AG10803 (cell line): ENCODE measurements around the gene GGCX.
"Not testable (repeated sequence)": the region's sequence is repeated elsewhere in the genome, so short reads cannot be mapped to it uniquely, and the experiment has no call there.

ENCODE experiments used
- DNase-seq: peaks from one replicate; pipeline ENCODE4 v3.0.0; 2010; ENCODE audit warnings: low read depth
- H3K4me3 ChIP-seq: 2 replicates; pipeline ENCODE4 v1.5.1; 2011; ENCODE audit warnings: mild to moderate bottlenecking, low read length, control low read depth
- TF ChIP-seq, protein P1 (sequence below): conservative IDR thresholded peaks from 2 replicates; pipeline ENCODE4 v1.5.1; 2011; ENCODE audit warnings: mild to moderate bottlenecking, low read length, control low read depth, inconsistent platforms

GGCX gene

DNA sequence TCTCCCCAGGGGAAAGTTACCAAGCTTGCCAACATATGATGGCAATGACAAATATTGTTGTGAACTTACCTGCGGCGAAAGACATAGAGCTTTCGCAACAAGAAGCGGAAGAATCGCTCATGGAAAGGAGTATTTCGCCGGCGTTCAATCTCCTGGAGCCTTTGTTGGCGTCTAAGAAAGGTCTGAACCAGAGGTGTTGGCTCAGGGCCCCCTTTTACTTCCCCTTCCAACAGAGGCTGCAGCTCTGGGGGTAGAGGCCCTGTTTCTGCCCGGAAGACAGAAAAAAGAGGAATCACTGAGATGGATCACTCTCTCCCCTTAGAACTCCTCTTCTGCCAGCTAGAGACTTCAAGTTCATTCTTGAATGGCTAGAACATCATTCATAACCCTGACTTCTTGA lies 10.8 kb downstream of the GGCX start:
- no peak for DNase-seq
- no peak overlapping the region for H3K4me3 ChIP-seq

DNA sequence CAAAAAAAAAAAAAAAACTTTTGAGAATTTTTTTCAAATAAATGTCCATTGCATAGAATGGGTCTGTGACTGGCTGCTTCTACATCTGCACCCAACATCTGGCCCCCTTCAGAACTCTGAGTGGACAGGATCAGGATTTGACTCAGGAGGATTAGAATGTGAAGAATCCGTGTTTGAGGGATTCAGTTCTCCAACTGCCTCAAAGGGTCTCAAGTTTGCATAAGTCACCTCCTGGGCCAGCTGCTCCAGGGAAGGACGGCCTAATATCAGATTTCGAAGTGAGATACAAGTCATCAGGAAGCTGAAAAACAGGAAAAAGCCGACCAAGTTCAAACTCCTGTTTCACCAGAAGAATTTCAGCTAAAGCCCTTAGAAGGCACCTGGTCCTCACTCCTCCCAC lies 11.5 kb downstream of the GGCX start:
- no peak overlapping the region for H3K4me3 ChIP-seq
- TF ChIP-seq, protein P1, sequence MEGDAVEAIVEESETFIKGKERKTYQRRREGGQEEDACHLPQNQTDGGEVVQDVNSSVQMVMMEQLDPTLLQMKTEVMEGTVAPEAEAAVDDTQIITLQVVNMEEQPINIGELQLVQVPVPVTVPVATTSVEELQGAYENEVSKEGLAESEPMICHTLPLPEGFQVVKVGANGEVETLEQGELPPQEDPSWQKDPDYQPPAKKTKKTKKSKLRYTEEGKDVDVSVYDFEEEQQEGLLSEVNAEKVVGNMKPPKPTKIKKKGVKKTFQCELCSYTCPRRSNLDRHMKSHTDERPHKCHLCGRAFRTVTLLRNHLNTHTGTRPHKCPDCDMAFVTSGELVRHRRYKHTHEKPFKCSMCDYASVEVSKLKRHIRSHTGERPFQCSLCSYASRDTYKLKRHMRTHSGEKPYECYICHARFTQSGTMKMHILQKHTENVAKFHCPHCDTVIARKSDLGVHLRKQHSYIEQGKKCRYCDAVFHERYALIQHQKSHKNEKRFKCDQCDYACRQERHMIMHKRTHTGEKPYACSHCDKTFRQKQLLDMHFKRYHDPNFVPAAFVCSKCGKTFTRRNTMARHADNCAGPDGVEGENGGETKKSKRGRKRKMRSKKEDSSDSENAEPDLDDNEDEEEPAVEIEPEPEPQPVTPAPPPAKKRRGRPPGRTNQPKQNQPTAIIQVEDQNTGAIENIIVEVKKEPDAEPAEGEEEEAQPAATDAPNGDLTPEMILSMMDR = no peak
- peak; percentile 96 for DNase-seq

More for the DNA sequence above, 10.8 kb downstream of the GGCX start:
- TF ChIP-seq, protein P1 = no peak

DNA sequence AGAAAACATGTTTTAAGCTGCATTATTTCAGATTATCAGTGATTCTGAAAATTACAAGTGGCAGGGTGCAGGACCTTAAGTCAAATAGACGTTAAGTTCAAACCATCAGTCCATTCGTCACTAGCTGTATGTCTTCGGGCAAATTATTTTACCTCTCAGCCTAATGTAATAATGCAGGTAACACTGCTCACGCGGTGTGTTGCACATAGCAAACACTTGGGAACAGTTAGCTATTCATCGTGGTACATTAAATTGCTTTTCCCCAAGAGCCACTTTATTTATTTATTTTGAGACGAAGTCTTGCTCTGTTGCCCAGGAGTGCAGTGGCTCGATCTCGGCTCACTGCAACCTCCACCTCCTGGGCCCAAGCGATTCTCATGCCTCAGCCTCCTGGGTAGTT lies 12.2 kb downstream of the GGCX start:
- no peak overlapping the region for H3K4me3 ChIP-seq
- TF ChIP-seq, protein P1 = no peak
- no peak for DNase-seq

DNA sequence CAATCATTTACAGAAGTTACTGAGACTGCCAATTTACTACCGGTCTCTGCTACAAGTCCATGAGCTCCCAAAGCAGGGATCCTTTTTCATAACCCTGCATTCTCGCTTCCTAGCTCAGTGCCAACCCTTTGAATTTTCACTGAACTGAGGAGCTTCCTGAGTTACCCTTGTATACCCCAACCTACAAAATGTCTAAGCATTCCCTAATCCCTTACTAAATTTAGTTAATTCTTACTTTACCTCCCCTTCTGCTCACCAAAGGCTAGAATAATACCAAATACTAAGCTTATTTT lies 12.7 kb downstream of the GGCX start:
- H3K4me3 ChIP-seq = no peak overlapping the region
- TF ChIP-seq, protein P1 = no peak
- DNase-seq = no peak

DNA sequence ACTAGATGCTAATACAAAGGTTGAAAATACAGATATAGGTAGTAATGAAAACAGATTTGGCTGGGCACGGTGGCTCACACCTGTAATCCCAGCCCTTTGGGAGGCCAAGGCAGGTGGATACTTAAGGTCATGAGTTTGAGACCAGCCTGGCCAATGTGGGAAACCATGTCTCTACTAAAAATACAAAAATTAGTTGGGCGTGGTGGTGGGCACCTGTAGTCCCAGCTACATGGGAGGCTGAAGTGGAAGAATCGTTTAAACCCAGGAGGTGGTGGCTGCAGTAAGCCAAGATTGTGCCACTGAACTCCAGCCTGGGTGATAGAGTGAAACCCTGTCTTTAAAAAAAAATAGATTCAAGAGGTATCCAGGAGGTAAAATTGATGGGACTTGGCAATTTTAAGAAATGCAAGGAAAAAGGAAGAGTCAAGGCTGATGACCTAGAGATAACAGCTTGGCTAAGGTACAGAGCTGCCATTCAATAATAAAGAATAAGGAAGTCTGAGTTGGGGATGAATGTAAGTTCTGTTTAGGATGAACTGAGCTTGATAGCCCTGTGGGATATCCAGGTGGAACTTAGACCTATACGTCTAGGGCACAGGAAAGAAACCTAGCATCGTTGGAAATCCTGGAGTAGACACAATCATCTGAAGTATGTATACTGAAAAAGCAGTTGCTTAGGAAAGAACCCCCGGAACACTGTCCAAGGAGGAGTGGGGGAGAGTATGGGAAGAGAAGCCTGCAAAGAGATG lies 13.3 kb downstream of the GGCX start:
- TF ChIP-seq, protein P1 = no peak
- H3K4me3 ChIP-seq = no peak overlapping the region

DNA sequence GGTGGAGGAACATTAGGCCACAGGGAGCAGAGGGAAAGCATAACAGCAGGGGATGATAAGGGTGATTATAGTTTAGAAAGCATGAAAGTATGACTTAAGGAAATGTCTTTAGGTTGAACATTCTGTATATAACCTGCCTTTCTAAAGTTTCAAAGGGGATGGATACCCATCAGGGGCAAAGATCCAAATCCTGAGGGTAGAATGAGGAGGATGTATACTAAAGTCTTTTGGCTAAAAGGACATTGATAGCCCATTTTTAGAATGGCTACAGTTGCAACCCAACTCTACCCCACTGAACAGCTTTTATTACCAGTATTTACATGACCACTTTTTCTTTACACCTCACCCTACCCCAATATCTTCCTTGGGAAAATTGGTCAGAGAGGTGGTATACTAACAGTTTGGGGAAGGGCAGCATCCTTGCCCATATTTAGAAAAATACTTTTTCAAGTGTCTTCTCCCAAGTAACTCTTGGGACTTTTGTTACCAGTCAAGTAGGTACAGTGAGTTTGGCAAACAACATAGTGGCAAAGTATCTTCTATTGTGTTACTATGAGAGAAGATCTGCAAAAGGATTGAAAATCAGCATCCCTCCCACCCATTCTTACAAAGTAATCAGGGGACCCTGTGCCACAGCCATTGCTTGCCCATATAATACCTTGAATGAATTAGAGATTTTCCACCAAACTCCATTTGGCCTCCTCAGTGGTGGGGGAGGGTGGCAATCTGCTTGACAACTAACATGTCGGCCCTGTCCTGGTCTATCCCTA lies 14.0 kb downstream of the GGCX start:
- no peak overlapping the region for H3K4me3 ChIP-seq
- TF ChIP-seq, protein P1 = no peak
- no peak for DNase-seq

More for the DNA sequence above, 13.3 kb downstream of the GGCX start:
- peak; percentile 23 for DNase-seq

DNA sequence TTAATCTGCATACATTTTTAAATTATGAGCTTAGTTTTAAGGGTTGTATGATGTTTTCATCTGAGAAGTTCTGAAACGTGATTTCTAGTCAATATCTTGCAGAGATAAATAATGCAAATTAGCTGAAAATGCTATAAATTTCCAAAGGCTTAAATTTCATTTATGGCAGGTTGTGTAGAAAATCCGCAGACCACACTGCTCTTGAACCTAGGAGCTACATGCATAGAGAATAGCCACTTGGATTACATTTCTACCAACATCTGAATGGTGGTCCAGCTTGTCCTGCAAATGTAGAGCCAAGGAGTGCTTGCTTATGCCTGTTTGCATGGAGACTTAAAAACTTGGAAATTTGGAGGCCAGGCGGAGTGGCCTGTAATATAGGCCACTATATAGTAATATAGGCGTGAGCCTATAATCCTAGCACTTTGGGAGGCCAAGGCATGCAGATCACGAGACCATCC lies 15.5 kb downstream of the GGCX start:
- no peak overlapping the region for H3K4me3 ChIP-seq
- no peak for DNase-seq
- TF ChIP-seq, protein P1 = no peak

DNA sequence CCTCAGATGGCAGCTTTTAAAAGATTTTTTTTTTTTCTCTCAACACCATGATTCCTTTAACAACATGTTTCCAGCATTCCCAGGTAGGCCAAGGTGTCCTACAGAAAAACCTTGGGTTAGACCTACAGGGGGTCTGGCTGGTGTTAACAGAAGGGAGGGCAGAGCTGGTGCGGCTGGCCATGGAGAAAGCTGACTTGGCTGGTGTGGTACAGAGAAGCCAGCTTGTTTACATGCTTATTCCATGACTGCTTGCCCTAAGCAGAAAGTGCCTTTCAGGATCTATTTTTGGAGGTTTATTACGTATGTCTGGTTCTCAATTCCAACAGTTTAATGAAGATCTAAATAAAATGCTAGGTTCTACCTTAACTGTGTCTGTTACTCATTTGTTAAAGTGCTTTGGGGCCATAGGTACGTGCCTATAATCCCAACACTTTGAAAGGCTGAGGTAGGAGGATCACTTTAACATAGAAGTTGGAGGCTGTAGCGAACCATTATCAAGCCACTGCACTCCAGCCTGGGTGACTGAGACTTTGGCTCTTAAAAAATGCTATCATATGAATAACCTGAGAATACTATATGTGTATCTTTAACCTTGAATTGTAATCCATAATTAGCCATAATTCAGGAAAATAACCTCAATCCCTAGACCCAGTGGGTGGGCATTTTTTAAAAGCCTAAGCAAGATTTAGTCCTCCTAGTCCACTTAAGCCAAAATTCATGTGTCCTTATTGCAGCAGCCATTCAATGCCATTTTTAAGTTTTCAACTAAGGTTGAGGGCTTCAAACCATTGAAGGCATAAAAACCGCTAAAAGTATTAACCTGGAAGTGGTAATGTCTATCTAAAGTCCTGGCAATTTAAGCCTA lies 16.1 kb downstream of the GGCX start:
- DNase-seq = not testable (repeated sequence)

DNA sequence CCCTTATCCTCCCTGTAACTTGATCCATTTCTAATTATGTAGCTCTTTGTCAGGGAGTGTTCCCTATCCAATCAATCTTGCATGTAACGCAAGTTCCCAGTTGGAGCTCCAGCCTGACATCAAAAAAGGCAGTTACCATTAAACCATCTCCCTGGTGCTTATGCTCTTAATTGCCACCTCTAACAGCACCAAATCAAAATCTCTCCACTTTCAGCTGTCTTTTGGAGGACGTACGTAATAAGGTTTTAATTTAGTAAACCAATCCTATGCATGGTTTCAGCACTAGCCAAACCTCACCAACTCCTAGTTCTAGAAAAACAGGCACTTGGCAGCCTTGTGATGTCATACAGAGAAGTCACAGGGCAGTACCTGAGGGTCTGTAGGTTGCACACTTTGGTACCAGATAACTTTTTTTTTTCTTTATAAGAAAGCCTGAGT lies 17.0 kb downstream of the GGCX start:
- DNase-seq, H3K4me3 ChIP-seq: not testable (repeated sequence)

More for the DNA sequence above, 16.1 kb downstream of the GGCX start:
- not testable (repeated sequence) for H3K4me3 ChIP-seq
